SK-N-MC (cell line): ENCODE results near the gene RFFL.

Experiments used
- EZH2 ChIP-seq: fragments of 200-600 bp; sonication (generic); IDR thresholded peaks from one replicate; pipeline ENCODE4 v1.6.1; 2017; ENCODE audit warnings: antibody characterized with exemption
- POLR2AphosphoS5 ChIP-seq: IDR thresholded peaks from 2 replicates; pipeline ENCODE4 v1.6.1; 2012; ENCODE audit warnings: mild to moderate bottlenecking, low read depth, low read length, borderline replicate concordance

DNA sequence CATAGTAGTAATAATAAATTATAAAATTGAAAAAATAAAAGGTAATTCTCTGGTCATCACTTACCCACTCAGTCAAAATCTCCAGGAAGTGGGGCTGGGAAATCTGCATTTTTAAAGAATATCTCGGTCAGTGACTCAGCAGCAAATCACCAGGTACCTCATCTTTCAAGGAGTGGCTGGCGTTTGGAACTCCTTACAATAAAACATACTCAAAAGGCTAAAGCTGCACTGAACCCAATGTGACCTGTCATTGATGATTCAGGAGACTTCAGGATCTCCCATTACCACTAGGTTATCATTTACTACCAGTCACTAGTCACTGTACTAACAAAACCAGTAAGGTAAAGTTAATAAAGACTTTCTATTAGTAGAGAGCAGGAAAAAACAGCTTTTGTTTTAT, 21.5 kb upstream of the RFFL start:
- TF ChIP-seq POLR2AphosphoS5 (no peak), EZH2 (no peak)
